CD1c-positive myeloid dendritic cell (primary cell): ENCODE data around the gene GRHL1.

Experiments
- DNase-seq: peaks from one replicate; pipeline ENCODE4 v3.0.0-alpha.2; 2016; ENCODE audit errors: extremely low spot score

Gene GRHL1

GRCh38 chr2:10042301-10043161, 91.0 kb downstream of the GRHL1 start:
- DNase-seq: peak; percentile 87

GRCh38 chr2:10043256-10043905, 91.9 kb downstream of the GRHL1 start, which contains the start of gene KLF11:
KLF11 (plus strand) TSS chr2:10043550; CDS start chr2:10043717, 167 bp downstream.
- peak; percentile 96 for DNase-seq

- peak; percentile 97 for DNase-seq
Measured at GRCh38 chr2:10043906-10044601, 92.6 kb downstream of the GRHL1 start.

- DNase-seq: no peak
Measured at GRCh38 chr2:10045561-10046355, 94.3 kb downstream of the GRHL1 start.

GRCh38 chr2:10046931-10047330, 95.4 kb downstream of the GRHL1 start:
- no peak for DNase-seq

- DNase-seq: no peak
Measured at GRCh38 chr2:10047616-10048500, 96.4 kb downstream of the GRHL1 start.

GRCh38 chr2:10048501-10049171, 97.1 kb downstream of the GRHL1 start:
- peak; percentile 59 for DNase-seq
